DOHH2 (cell line): ENCODE data around the gene KNL1.

Source experiments
- EZH2phosphoT487 ChIP-seq: fragments of 200-600 bp; sonication (generic); IDR thresholded peaks from 2 replicates; pipeline ENCODE4 v1.6.1; 2017; ENCODE audit warnings: borderline replicate concordance, mild to moderate bottlenecking, antibody characterized with exemption, low read length, moderate library complexity, mixed read lengths
- TF ChIP-seq, protein P1 (sequence below): fragments of 200-600 bp; sonication (generic); IDR thresholded peaks from one replicate; pipeline ENCODE4 v1.5.1; 2014; ENCODE audit warnings: antibody characterized with exemption, mild to moderate bottlenecking, low read depth, low read length; ENCODE audit not compliant: poor library complexity, severe bottlenecking

DNA sequence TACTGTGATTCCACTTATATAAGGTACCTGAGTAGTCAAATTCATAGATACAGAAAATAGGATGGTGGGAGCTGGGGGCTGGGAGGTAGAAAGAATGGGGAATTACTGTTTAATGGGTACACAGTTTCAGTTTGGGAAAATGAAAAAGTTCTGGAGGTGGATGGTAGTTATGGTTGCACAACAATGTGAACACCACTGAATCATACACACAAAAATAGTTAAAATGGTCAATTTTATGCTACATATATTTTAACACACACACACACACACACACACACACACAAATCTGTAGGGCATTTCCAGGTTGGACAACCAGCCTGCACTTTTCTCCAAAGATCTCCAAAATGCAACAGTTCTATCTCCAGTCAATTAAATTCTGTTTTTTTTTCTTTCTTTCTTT is 30.6 kb upstream of the KNL1 start:
- TF ChIP-seq, protein P1, sequence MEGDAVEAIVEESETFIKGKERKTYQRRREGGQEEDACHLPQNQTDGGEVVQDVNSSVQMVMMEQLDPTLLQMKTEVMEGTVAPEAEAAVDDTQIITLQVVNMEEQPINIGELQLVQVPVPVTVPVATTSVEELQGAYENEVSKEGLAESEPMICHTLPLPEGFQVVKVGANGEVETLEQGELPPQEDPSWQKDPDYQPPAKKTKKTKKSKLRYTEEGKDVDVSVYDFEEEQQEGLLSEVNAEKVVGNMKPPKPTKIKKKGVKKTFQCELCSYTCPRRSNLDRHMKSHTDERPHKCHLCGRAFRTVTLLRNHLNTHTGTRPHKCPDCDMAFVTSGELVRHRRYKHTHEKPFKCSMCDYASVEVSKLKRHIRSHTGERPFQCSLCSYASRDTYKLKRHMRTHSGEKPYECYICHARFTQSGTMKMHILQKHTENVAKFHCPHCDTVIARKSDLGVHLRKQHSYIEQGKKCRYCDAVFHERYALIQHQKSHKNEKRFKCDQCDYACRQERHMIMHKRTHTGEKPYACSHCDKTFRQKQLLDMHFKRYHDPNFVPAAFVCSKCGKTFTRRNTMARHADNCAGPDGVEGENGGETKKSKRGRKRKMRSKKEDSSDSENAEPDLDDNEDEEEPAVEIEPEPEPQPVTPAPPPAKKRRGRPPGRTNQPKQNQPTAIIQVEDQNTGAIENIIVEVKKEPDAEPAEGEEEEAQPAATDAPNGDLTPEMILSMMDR, result no peak
- no peak for TF ChIP-seq EZH2phosphoT487
